ENCODE results near the gene SVIL. TPM values are rescaled to one million over a fixed set of nuclear protein-coding genes. Genes with fewer than 3 reads are reported as not detected.
"Not testable (repeated sequence)": the region's sequence is repeated elsewhere in the genome, so short reads cannot be mapped to it uniquely, and the experiment has no call there.

Gene SVIL
- total RNA-seq, 2 experiments from 2014 or later, result 11.2 to 13.0 TPM

GRCh38 chr10:29470355-29470705 lies 164.4 kb downstream of the SVIL start:
- ChIA-PET POLR2A (no interaction called here), CTCF (interaction anchor here (0.7 to 2.5 kb wide), 8 partner anchors 12 to 49 kb away, joined by 3 to 18 read pairs (median 4); no protein-coding TSS in a partner anchor)
- no peaks in the 10 kb centered on the region for H3K36me3 Mint-ChIP-seq (ENCODE audit: low read depth)
- peak; percentile 44 for DNase-seq
- ATAC-seq, result no peak
- no peak overlapping the region for H3K4me3 Mint-ChIP-seq
- H3K27me3 Mint-ChIP-seq (ENCODE audit: low read depth), result no peaks in the 10 kb centered on the region
- no peak overlapping the region for H3K27ac Mint-ChIP-seq
- peaks cover 18% of the 10 kb centered on the region for H3K4me1 Mint-ChIP-seq (ENCODE audit: low read depth)
- H3K9me3 Mint-ChIP-seq (ENCODE audit: insufficient read depth), result no peaks in the 10 kb centered on the region

GRCh38 chr10:29469481-29470354 lies 165.1 kb downstream of the SVIL start:
- Mint-ChIP-seq H3K27me3 (ENCODE audit: low read depth) (no peaks in the 10 kb centered on the region), H3K36me3 (ENCODE audit: low read depth) (no peaks in the 10 kb centered on the region), H3K27ac (no peak overlapping the region), H3K4me1 (ENCODE audit: low read depth) (peaks cover 18% of the 10 kb centered on the region), H3K4me3 (no peak overlapping the region), H3K9me3 (ENCODE audit: insufficient read depth) (no peaks in the 10 kb centered on the region)
- POLR2A ChIA-PET, result no interaction called here
- CTCF ChIA-PET, result interaction anchor here (0.8 to 2.5 kb wide), 4 partner anchors 13 to 48 kb away, joined by 3 to 9 read pairs (median 4); no protein-coding TSS in a partner anchor
- ATAC-seq, result no peak
- DNase-seq, result no peak

GRCh38 chr10:29465384-29465783 lies 169.4 kb downstream of the SVIL start:
- ATAC-seq (no peak), DNase-seq (no peak)
- peaks cover 3% of the 10 kb centered on the region for H3K4me1 Mint-ChIP-seq (ENCODE audit: low read depth)
- ChIA-PET CTCF (interaction anchor here (1.0 to 1.1 kb wide), 4 partner anchors 17 to 79 kb away, joined by 3 to 6 read pairs (median 4); no protein-coding TSS in a partner anchor), POLR2A (no interaction called here)
- H3K27me3 Mint-ChIP-seq (ENCODE audit: low read depth), result no peaks in the 10 kb centered on the region
- H3K36me3 Mint-ChIP-seq (ENCODE audit: low read depth), result peaks cover 20% of the 10 kb centered on the region
- H3K27ac Mint-ChIP-seq, result no peak overlapping the region
- peaks cover 8% of the 10 kb centered on the region for H3K9me3 Mint-ChIP-seq (ENCODE audit: insufficient read depth)
- no peak overlapping the region for H3K4me3 Mint-ChIP-seq

- H3K4me3 Mint-ChIP-seq; POLR2A ChIA-PET; ATAC-seq; DNase-seq; CTCF ChIA-PET; H3K27ac Mint-ChIP-seq; H3K27me3 Mint-ChIP-seq (ENCODE audit: low read depth); H3K4me1 Mint-ChIP-seq (ENCODE audit: low read depth): not testable (repeated sequence)
- H3K36me3 Mint-ChIP-seq (ENCODE audit: low read depth), result peaks cover 26% of the 10 kb centered on the region
- peaks cover 14% of the 10 kb centered on the region for H3K9me3 Mint-ChIP-seq (ENCODE audit: insufficient read depth)
Observed at GRCh38 chr10:29464671-29465171, 170.1 kb downstream of the SVIL start.

GRCh38 chr10:29461042-29461441 lies 173.7 kb downstream of the SVIL start:
- peaks cover 41% of the 10 kb centered on the region for H3K36me3 Mint-ChIP-seq (ENCODE audit: low read depth)
- POLR2A ChIA-PET, result no interaction called here
- CTCF ChIA-PET, result interaction anchor here (0.9 to 4.3 kb wide), 5 partner anchors 9 to 12 kb away, joined by 3 to 17 read pairs (median 3); no protein-coding TSS in a partner anchor

GRCh38 chr10:29458190-29458589 lies 176.6 kb downstream of the SVIL start:
- Mint-ChIP-seq H3K9me3 (ENCODE audit: insufficient read depth) (peaks cover 17% of the 10 kb centered on the region), H3K36me3 (ENCODE audit: low read depth) (peaks cover 42% of the 10 kb centered on the region)
- H3K27ac Mint-ChIP-seq; H3K4me1 Mint-ChIP-seq (ENCODE audit: low read depth); ATAC-seq; DNase-seq; POLR2A ChIA-PET; H3K27me3 Mint-ChIP-seq (ENCODE audit: low read depth); H3K4me3 Mint-ChIP-seq: not testable (repeated sequence)
- CTCF ChIA-PET, result interaction anchor here (0.7 to 4.3 kb wide), 2 partner anchors 10 to 12 kb away, joined by 3 to 17 read pairs; no protein-coding TSS in a partner anchor

More at GRCh38 chr10:29461042-29461441, 173.7 kb downstream of the SVIL start:
- Mint-ChIP-seq H3K27ac (no peak overlapping the region), H3K27me3 (ENCODE audit: low read depth) (no peaks in the 10 kb centered on the region), H3K9me3 (ENCODE audit: insufficient read depth) (peaks cover 17% of the 10 kb centered on the region), H3K4me3 (no peak overlapping the region), H3K4me1 (ENCODE audit: low read depth) (no peaks in the 10 kb centered on the region)
- DNase-seq (no peak), ATAC-seq (no peak)

GRCh38 chr10:29455095-29455494 lies 179.7 kb downstream of the SVIL start:
- no peaks in the 10 kb centered on the region for H3K27me3 Mint-ChIP-seq (ENCODE audit: low read depth)
- DNase-seq (no peak), ATAC-seq (no peak)
- no peak overlapping the region for H3K27ac Mint-ChIP-seq
- no peak overlapping the region for H3K4me3 Mint-ChIP-seq
- CTCF ChIA-PET, result no interaction called here
- peaks cover 21% of the 10 kb centered on the region for H3K36me3 Mint-ChIP-seq (ENCODE audit: low read depth)
- H3K9me3 Mint-ChIP-seq (ENCODE audit: insufficient read depth), result peaks cover 6% of the 10 kb centered on the region
- H3K4me1 Mint-ChIP-seq (ENCODE audit: low read depth), result no peaks in the 10 kb centered on the region
- POLR2A ChIA-PET, result no interaction called here

- ChIA-PET POLR2A (no interaction called here), CTCF (no interaction called here)
- Mint-ChIP-seq H3K4me3 (no peak overlapping the region), H3K36me3 (ENCODE audit: low read depth) (peaks cover 15% of the 10 kb centered on the region), H3K27me3 (ENCODE audit: low read depth) (no peaks in the 10 kb centered on the region), H3K4me1 (ENCODE audit: low read depth) (peaks cover under 1% of the 10 kb centered on the region), H3K27ac (no peak overlapping the region), H3K9me3 (ENCODE audit: insufficient read depth) (no peaks in the 10 kb centered on the region)
- ATAC-seq, result no peak
- no peak for DNase-seq
Observed at GRCh38 chr10:29454250-29454649, 180.5 kb downstream of the SVIL start.

- CTCF ChIA-PET, result interaction anchor here (0.9 to 1.2 kb wide), 2 partner anchors 9 to 44 kb away, joined by 3 to 4 read pairs; no protein-coding TSS in a partner anchor
- Mint-ChIP-seq H3K4me3 (no peak overlapping the region), H3K4me1 (ENCODE audit: low read depth) (peaks cover 8% of the 10 kb centered on the region), H3K27me3 (ENCODE audit: low read depth) (no peaks in the 10 kb centered on the region), H3K9me3 (ENCODE audit: insufficient read depth) (no peaks in the 10 kb centered on the region), H3K36me3 (ENCODE audit: low read depth) (peaks cover 7% of the 10 kb centered on the region), H3K27ac (no peak overlapping the region)
- DNase-seq (no peak), ATAC-seq (no peak)
- POLR2A ChIA-PET, result no interaction called here
Observed at GRCh38 chr10:29452546-29452945, 182.2 kb downstream of the SVIL start.

GRCh38 chr10:29451946-29452345 lies 182.8 kb downstream of the SVIL start:
- H3K27me3 Mint-ChIP-seq (ENCODE audit: low read depth), result no peaks in the 10 kb centered on the region
- no peak for DNase-seq
- POLR2A ChIA-PET, result no interaction called here
- H3K4me3 Mint-ChIP-seq, result no peak overlapping the region
- peaks cover 8% of the 10 kb centered on the region for H3K4me1 Mint-ChIP-seq (ENCODE audit: low read depth)
- H3K36me3 Mint-ChIP-seq (ENCODE audit: low read depth), result peaks cover 7% of the 10 kb centered on the region
- H3K27ac Mint-ChIP-seq, result no peak overlapping the region
- CTCF ChIA-PET, result interaction anchor here (0.9 to 1.2 kb wide), 2 partner anchors 9 to 45 kb away, joined by 3 to 4 read pairs; no protein-coding TSS in a partner anchor
- ATAC-seq, result no peak
- no peaks in the 10 kb centered on the region for H3K9me3 Mint-ChIP-seq (ENCODE audit: insufficient read depth)

- Mint-ChIP-seq H3K9me3 (ENCODE audit: insufficient read depth) (no peaks in the 10 kb centered on the region), H3K27ac (no peak overlapping the region), H3K36me3 (ENCODE audit: low read depth) (peaks cover 1% of the 10 kb centered on the region), H3K4me3 (no peak overlapping the region), H3K4me1 (ENCODE audit: low read depth) (peaks cover 16% of the 10 kb centered on the region), H3K27me3 (ENCODE audit: low read depth) (no peaks in the 10 kb centered on the region)
- no peak for DNase-seq
- ChIA-PET POLR2A (no interaction called here), CTCF (interaction anchor here (1.4 to 1.8 kb wide), 3 partner anchors 11 to 63 kb away, joined by 3 to 4 read pairs (median 3); no protein-coding TSS in a partner anchor)
- ATAC-seq, result no peak
Observed at GRCh38 chr10:29450405-29450804, 184.4 kb downstream of the SVIL start.
